Stomach (tissue), 9 donors: ENCODE measurements around the gene TTLL11. TPM values are rescaled to one million over a fixed set of nuclear protein-coding genes. Genes with fewer than 3 reads are reported as not detected.

Experiments
- DNase-seq, 2 donors: peaks; one replicate each; pipeline versions ENCODE4 v3.0.0 to v3.0.0-alpha.2; 2013 to 2019
- H3K27ac ChIP-seq, 5 donors: fragments of 200-600 bp in 4 of 5; sonication (generic) in 4 of 5; one replicate each; pipeline ENCODE4 v1.5.1; 2013 to 2019; ENCODE audit warnings: mild to moderate bottlenecking in 1 of 5, moderate library complexity in 1 of 5
- H3K27me3 ChIP-seq, 3 donors: fragments of 200-600 bp; sonication (generic); one replicate each; pipeline ENCODE4 v1.5.1; 2017 to 2019; ENCODE audit warnings: mixed run types in 1 of 3
- H3K36me3 ChIP-seq, 4 donors: fragments of 200-600 bp; sonication (generic); 1 replicate in 3 of 4; 2 replicates in 1 of 4; pipeline ENCODE4 v1.5.1; 2016 to 2019
- H3K4me1 ChIP-seq, 4 donors: fragments of 200-600 bp; sonication (generic); one replicate each; pipeline ENCODE4 v1.5.1; 2016 to 2019
- H3K4me3 ChIP-seq, 4 donors: fragments of 200-600 bp; sonication (generic) in 3 of 4; one replicate each; pipeline ENCODE4 v1.5.1; 2016 to 2019; ENCODE audit warnings: mild to moderate bottlenecking in 1 of 4
- H3K9me3 ChIP-seq, 4 donors: fragments of 200-600 bp; sonication (generic); one replicate each; pipeline ENCODE4 v1.5.1; 2016 to 2019
- EP300 ChIP-seq: sonication (generic); formaldehyde crosslinking; IDR thresholded peaks from one replicate; pipeline ENCODE4 v1.6.1; 2017; ENCODE audit warnings: antibody characterized with exemption
- POLR2A ChIP-seq, 4 donors: fragments of 450-650 bp; IDR thresholded peaks; one replicate each; pipeline ENCODE4 v1.6.1; 2016; ENCODE audit warnings: antibody characterized with exemption in 4 of 4, control low read depth in 2 of 4, mild to moderate bottlenecking in 1 of 4, moderate library complexity in 1 of 4
- POLR2AphosphoS5 ChIP-seq, 3 donors: sonication (generic); formaldehyde crosslinking; IDR thresholded peaks; one replicate each; pipeline ENCODE4 v1.6.1; 2016; ENCODE audit warnings: antibody characterized with exemption in 3 of 3
- WGBS, 5 donors: extraction: QIAGEN DNeasy Blood & Tissue Kit in 3 of 5; methylation state at CpG; one replicate each; pipeline versions ENCODE4 v1.1.5 to v1.1.7; 2013 to 2018; 5-methylcytosine and 5-hydroxymethylcytosine counted together
- intact Hi-C: fragments of 100-400 bp; cut with DNase I; formaldehyde crosslinking; loops from one replicate; pipeline ENCODE4 v1.15.1; 2023; ENCODE audit warnings: low total_unique reads
- polyA plus RNA-seq, 3 donors: library from polyadenylated mRNA; stranded (reverse); fragments of 200-250 nt; gene quantifications; one replicate each; pipeline ENCODE4 v1.2.3, GENCODE V29; 2013
- total RNA-seq, 5 donors: library from RNA; depleted of rRNA; stranded (reverse); fragments of >200 nt; gene quantifications; one replicate each; pipeline versions ENCODE4 v1.1.0 to v1.2.3, GENCODE V29; 2014 to 2016
- TF ChIP-seq, protein P1 (sequence below), 7 experiments: fragments of 450-650 bp in 4 of 7; fragments of 200-600 bp in 3 of 7; sonication (generic) in 3 of 7; IDR thresholded peaks; one replicate each; pipeline ENCODE4 v1.5.1; 2016 to 2019; ENCODE audit warnings: antibody characterized with exemption in 7 of 7, control low read depth in 2 of 7, mild to moderate bottlenecking in 1 of 7
- donor health status: healthy with polysubstance abuse.
- donor health status: Bipolar disorder and iron deficiency.
- donor health status: healthy.

Gene TTLL11
- total and polyA plus RNA-seq, 8 donors = 3.6 to 18.2 (median 9.4) TPM

DNA sequence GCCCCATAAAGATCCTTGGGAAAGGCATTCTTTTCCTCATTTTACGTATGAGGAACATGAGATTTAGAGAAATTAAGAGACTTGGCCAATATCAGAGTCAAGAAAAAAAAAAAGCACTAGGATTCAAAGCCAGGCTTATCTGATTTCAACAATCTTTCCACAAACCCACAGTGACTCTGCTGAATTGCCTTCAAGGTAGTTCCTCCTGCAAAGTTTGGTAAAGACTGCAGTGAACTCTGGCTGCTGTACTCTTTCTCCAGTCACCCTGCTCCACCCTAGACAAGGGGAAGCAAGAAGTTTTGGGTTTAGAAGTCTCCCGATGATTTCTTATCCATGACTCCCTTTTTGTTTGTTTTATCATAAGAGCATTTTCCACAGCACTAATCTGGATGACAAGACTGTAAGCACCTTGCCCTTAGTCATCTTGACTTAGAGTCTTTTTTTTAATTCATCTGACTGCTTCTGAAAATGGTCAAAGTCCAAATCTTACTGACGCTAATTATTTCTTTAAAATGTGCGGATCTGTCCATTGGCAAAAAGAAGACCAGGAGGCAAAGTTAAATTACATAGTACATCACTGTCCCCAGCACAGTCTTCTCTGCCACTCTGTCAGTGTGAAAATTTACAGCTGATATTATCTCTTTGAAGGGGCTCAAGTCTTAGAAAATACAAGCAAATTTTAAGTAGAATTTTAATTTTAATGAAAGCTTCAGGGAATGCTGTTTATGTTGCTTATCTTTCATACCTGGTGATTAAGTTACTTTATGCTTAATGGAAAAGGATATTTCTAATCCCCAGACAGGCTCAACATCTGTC lies 180.1 kb downstream of the TTLL11 start:
- no peaks in the 10 kb centered on the region for H3K9me3 ChIP-seq
- no peak for DNase-seq
- H3K27me3 ChIP-seq = no peaks in the 10 kb centered on the region
- intact Hi-C loops = no loop called here
- peaks cover 0 to 5% (median 0%) of the 10 kb centered on the region in 4 donors for H3K36me3 ChIP-seq
- peaks cover 0 to 7% (median 0%) of the 10 kb centered on the region in 4 donors for H3K4me1 ChIP-seq
- WGBS, 5 donors = 48 to 67% (median 52%) methylated on average over 4 of the region's 4 CpGs
- H3K4me3 ChIP-seq = no peak overlapping the region
- no peak for TF ChIP-seq POLR2AphosphoS5 (IDR thresholded peaks at IDR 0.05)
- TF ChIP-seq POLR2A (IDR thresholded peaks at IDR 0.05) = no peak
- TF ChIP-seq, protein P1, sequence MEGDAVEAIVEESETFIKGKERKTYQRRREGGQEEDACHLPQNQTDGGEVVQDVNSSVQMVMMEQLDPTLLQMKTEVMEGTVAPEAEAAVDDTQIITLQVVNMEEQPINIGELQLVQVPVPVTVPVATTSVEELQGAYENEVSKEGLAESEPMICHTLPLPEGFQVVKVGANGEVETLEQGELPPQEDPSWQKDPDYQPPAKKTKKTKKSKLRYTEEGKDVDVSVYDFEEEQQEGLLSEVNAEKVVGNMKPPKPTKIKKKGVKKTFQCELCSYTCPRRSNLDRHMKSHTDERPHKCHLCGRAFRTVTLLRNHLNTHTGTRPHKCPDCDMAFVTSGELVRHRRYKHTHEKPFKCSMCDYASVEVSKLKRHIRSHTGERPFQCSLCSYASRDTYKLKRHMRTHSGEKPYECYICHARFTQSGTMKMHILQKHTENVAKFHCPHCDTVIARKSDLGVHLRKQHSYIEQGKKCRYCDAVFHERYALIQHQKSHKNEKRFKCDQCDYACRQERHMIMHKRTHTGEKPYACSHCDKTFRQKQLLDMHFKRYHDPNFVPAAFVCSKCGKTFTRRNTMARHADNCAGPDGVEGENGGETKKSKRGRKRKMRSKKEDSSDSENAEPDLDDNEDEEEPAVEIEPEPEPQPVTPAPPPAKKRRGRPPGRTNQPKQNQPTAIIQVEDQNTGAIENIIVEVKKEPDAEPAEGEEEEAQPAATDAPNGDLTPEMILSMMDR (IDR thresholded peaks at IDR 0.05) = no peak
- no peak for TF ChIP-seq EP300
- no peak overlapping the region for H3K27ac ChIP-seq

GRCh38 chr9:121910491-121911040 lies 182.5 kb downstream of the TTLL11 start:
- Histone ChIP-seq H3K9me3 (no peaks in the 10 kb centered on the region), H3K4me1 (peaks cover 0 to 7% (median 0%) of the 10 kb centered on the region in 4 donors), H3K27me3 (no peaks in the 10 kb centered on the region), H3K4me3 (no peak overlapping the region), H3K36me3 (no peaks in the 10 kb centered on the region), H3K27ac (no peak overlapping the region)
- no peak for DNase-seq
- WGBS, 5 donors = 64 to 77% (median 74%) methylated on average over 4 of the region's 4 CpGs
- TF ChIP-seq POLR2A (IDR thresholded peaks at IDR 0.05) (no peak), EP300 (no peak), POLR2AphosphoS5 (IDR thresholded peaks at IDR 0.05) (no peak)
- TF ChIP-seq, protein P1 (IDR thresholded peaks at IDR 0.05) = no peak
- intact Hi-C loops = no loop called here

DNA sequence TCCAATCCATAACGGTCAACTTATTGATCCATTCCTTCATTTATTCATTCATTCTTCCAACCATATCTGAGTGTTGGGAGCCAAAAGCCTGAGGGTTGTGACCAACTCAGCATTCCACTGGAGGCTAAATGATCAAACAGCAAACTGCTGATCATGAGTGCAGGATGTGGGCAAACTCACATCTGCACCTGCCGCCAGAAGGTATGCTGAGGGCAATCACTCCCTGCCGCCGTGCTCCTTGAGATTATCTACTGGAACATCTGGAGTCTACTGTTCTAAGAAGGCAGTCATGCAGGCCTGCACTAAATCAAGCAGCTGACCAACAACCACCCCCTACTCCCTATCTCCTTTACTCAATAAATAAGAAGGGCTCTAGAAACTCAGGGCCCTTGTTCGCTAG lies 184.0 kb downstream of the TTLL11 start:
- no peak overlapping the region for H3K4me3 ChIP-seq
- H3K27me3 ChIP-seq = no peaks in the 10 kb centered on the region
- H3K9me3 ChIP-seq = no peaks in the 10 kb centered on the region
- no peaks in the 10 kb centered on the region for H3K36me3 ChIP-seq
- H3K4me1 ChIP-seq = peaks cover 0 to 7% (median 0%) of the 10 kb centered on the region in 4 donors
- TF ChIP-seq POLR2A (IDR thresholded peaks at IDR 0.05) = no peak
- no peak for TF ChIP-seq POLR2AphosphoS5 (IDR thresholded peaks at IDR 0.05)
- TF ChIP-seq EP300 = no peak
- TF ChIP-seq, protein P1 (IDR thresholded peaks at IDR 0.05) = no peak
- intact Hi-C loops = no loop called here
- no peak for DNase-seq
- 71 to 78% (median 76%) methylated on average over 5 of the region's 5 CpGs for whole genome bisulfite sequencing, 5 donors
- H3K27ac ChIP-seq = no peak overlapping the region

DNA sequence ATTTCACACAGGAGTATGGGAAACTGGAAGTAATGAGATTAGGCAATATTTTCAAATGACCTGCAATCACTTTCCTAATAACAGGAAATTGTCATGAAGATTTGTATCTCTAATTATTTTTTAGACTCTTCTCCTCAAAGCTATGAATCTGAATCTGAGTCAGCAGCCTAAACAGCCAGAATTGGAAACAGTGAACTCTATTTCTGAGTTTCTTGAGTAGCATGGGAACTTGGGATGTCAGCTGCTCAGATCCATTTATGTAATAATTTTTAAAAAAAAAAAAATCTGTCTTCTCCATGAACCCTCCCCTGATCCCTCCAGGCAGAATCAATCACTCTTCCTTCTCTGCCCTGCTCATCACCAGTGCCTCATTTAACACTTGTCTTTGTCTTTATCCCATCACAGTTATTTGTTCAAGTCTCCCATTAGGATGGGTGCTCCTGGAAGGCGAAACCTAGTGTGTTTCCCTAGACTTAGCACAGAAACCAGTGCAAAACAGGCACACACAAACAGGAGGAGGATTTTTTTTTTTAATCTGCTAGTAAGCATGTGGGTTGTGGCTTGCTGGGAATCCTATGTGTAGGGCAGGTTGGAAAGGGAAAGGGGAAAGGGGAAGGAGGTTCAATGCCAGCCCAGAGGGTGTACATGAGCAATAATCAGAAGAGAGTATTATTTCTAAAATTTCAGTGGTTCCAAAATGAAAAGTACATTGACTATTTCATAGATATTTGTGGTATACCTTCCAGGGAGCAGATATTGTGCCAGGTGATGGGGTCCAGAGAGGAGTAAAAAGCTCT lies 186.8 kb downstream of the TTLL11 start:
- Histone ChIP-seq H3K27ac (no peak overlapping the region), H3K27me3 (no peaks in the 10 kb centered on the region), H3K36me3 (no peaks in the 10 kb centered on the region), H3K4me1 (peaks cover 0 to 19% (median 0%) of the 10 kb centered on the region in 4 donors), H3K9me3 (no peaks in the 10 kb centered on the region), H3K4me3 (no peak overlapping the region)
- intact Hi-C loops = no loop called here
- TF ChIP-seq EP300 (no peak), POLR2AphosphoS5 (IDR thresholded peaks at IDR 0.05) (no peak), POLR2A (IDR thresholded peaks at IDR 0.05) (no peak)
- TF ChIP-seq, protein P1 (IDR thresholded peaks at IDR 0.05) = no peak
- 90 to 100% (median 100%) methylated on average over 1 of the region's 1 CpG for WGBS, 5 donors
- no peak for DNase-seq
